ENCODE data around the gene ZCCHC17.

DNA sequence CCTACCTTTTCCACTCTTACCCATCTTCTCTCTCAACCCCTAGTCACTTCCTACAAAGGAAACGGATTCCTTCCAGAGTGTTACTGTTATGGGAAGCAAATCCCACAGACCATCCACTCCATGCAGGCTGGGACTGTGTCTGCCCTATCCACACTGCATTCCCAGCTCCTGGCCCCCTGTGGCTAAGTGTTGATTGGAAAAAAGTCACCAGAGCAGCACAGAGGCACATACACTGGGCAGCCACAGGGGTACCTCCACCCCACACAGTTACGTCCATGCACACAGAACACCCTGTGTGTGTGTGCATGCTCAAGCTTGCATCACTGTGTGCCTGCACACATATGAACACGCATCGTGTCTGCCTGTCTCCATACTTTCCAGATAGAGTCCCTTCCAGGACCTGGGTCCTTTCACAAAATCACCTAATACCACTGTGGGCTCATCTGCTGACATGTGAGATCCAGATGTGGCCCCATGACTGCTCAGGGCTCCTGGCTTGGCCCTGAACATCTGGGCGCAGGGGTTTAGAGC is 112.0 kb downstream of the ZCCHC17 start:
- TF ChIP-seq EZH2 (optimal IDR thresholded peaks at IDR 0.05; ENCODE audit: low read depth, low read length) (no peak), EZH2phosphoT487 (IDR thresholded peaks at IDR 0.05; ENCODE audit: low read length) (no peak)
- TF ChIP-seq, protein P1, sequence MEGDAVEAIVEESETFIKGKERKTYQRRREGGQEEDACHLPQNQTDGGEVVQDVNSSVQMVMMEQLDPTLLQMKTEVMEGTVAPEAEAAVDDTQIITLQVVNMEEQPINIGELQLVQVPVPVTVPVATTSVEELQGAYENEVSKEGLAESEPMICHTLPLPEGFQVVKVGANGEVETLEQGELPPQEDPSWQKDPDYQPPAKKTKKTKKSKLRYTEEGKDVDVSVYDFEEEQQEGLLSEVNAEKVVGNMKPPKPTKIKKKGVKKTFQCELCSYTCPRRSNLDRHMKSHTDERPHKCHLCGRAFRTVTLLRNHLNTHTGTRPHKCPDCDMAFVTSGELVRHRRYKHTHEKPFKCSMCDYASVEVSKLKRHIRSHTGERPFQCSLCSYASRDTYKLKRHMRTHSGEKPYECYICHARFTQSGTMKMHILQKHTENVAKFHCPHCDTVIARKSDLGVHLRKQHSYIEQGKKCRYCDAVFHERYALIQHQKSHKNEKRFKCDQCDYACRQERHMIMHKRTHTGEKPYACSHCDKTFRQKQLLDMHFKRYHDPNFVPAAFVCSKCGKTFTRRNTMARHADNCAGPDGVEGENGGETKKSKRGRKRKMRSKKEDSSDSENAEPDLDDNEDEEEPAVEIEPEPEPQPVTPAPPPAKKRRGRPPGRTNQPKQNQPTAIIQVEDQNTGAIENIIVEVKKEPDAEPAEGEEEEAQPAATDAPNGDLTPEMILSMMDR (IDR thresholded peaks at IDR 0.05; ENCODE audit: low read length) = no peak

Measured in MM.1S (cell line).